Glutamatergic neuron (in vitro differentiated cells): Measurements from ENCODE around the gene TP53RK. TPM values are rescaled to one million over a fixed set of nuclear protein-coding genes. Genes with fewer than 3 reads are reported as not detected.
A peak's percentile ranks its signal among the peaks of the same experiment; 100 is the strongest.
"Not testable (repeated sequence)": the region's sequence is repeated elsewhere in the genome, so short reads cannot be mapped to it uniquely, and the experiment has no call there.

ENCODE experiments used
- DNase-seq: peaks from one replicate; pipeline ENCODE4 v3.0.0; 2022
- H3K27ac Mint-ChIP-seq: one replicate; pipeline ENCODE4 v1.8.0; 2020; ENCODE audit warnings: mild to moderate bottlenecking, mixed read lengths, inconsistent platforms; ENCODE audit not compliant: unreplicated experiment
- H3K27me3 Mint-ChIP-seq: one replicate; pipeline ENCODE4 v1.8.0; 2020; ENCODE audit warnings: mild to moderate bottlenecking, moderate library complexity, mixed read lengths, inconsistent platforms; ENCODE audit not compliant: unreplicated experiment
- H3K36me3 Mint-ChIP-seq: one replicate; pipeline ENCODE4 v1.8.0; 2020; ENCODE audit warnings: mild to moderate bottlenecking, mixed read lengths, inconsistent platforms; ENCODE audit not compliant: unreplicated experiment
- H3K4me1 Mint-ChIP-seq: one replicate; pipeline ENCODE4 v1.8.0; 2020; ENCODE audit warnings: mild to moderate bottlenecking, low read depth, mixed read lengths, inconsistent platforms; ENCODE audit not compliant: unreplicated experiment
- H3K4me3 Mint-ChIP-seq: one replicate; pipeline ENCODE4 v1.8.0; 2020; ENCODE audit warnings: mild to moderate bottlenecking, mixed read lengths, inconsistent platforms; ENCODE audit not compliant: unreplicated experiment
- H3K9me3 Mint-ChIP-seq: one replicate; pipeline ENCODE4 v1.8.0; 2020; ENCODE audit warnings: mild to moderate bottlenecking, moderate library complexity, mixed read lengths, inconsistent platforms; ENCODE audit not compliant: unreplicated experiment
- total RNA-seq: library from RNA; stranded (reverse); fragmentation: NEBNext Ultra II Directional; extraction: Animal tissue kit (Norgen Biotek cat#: 25700); gene quantifications from one replicate; pipeline ENCODE4 v1.2.1, GENCODE V29; 2021; ENCODE audit not compliant: unreplicated experiment
- TF ChIP-seq, protein P1 (sequence below): fragments of 200-600 bp; sonication (generic); IDR thresholded peaks from one replicate; pipeline ENCODE4 v1.5.0; 2021; ENCODE audit not compliant: partially characterized antibody, unreplicated experiment

The TP53RK gene
- total RNA-seq, 1 donor from 2014 or later, result 19.0 TPM

DNA sequence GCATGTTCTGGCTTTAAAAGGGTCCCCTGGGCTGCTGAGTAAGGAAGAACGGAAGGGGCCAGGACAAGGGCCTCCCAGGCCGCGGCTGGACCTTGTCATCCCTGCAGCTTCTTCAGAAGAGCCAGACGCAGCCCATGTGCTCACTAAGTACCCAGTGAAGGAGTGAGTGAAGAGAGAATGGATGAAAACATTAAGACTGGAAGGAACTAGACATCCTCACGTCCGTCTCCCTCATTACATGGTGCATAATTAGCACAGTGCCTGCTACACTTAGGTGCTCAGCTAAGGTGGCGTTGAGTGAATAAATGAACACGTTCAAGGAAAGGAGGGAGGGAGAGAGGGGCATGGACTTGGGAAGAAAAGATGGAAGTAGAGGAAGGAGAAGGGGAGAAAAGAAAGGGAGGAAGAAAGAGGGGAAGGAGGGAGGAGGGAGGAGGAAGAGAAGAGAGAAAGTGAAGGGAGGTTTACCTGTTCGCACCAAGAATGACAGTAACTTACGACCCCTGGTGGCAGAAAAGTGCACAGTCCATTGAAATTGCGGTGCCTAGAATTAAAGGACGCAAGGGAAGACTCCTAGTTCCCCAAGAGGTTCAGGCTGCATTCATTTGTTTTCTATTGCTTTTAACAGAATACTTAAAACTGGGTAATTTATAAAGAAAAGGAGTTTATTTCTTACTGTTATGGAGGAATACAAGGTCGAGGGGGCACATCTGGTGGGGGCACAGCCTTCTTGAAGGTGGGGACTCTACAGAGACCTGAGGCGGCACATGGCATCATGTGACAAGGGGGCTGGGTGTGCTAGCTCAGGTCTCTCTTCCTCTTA, 8.0 kb downstream of the TP53RK start:
- Mint-ChIP-seq H3K4me1 (peaks cover 24% of the 10 kb centered on the region), H3K27me3 (peaks cover 3% of the 10 kb centered on the region), H3K27ac (peak overlapping the region; percentile 16), H3K36me3 (no peaks in the 10 kb centered on the region), H3K9me3 (no peaks in the 10 kb centered on the region), H3K4me3 (no peak overlapping the region)
- TF ChIP-seq, protein P1, sequence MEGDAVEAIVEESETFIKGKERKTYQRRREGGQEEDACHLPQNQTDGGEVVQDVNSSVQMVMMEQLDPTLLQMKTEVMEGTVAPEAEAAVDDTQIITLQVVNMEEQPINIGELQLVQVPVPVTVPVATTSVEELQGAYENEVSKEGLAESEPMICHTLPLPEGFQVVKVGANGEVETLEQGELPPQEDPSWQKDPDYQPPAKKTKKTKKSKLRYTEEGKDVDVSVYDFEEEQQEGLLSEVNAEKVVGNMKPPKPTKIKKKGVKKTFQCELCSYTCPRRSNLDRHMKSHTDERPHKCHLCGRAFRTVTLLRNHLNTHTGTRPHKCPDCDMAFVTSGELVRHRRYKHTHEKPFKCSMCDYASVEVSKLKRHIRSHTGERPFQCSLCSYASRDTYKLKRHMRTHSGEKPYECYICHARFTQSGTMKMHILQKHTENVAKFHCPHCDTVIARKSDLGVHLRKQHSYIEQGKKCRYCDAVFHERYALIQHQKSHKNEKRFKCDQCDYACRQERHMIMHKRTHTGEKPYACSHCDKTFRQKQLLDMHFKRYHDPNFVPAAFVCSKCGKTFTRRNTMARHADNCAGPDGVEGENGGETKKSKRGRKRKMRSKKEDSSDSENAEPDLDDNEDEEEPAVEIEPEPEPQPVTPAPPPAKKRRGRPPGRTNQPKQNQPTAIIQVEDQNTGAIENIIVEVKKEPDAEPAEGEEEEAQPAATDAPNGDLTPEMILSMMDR, result peak; percentile 92
- DNase-seq, result peak; percentile 80

DNA sequence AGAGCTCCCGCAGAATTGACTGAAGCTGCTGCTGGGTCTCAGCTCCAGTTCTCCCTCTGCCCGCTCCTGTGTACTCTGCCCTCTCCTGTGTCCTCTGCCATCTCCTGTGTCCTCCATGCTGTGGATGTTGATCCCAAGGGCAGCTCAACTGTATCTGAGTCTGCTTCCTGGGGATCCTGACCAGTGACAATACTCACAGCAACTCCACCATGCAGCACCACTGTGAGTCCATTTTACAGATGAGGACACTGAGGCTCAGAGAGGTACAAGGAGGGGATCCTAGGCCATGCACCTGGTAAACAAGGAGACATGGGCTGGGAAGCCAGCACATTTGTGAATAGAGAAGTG, 8.6 kb downstream of the TP53RK start:
- Mint-ChIP-seq H3K4me1 (peaks cover 24% of the 10 kb centered on the region), H3K27me3 (peaks cover 3% of the 10 kb centered on the region)

DNA sequence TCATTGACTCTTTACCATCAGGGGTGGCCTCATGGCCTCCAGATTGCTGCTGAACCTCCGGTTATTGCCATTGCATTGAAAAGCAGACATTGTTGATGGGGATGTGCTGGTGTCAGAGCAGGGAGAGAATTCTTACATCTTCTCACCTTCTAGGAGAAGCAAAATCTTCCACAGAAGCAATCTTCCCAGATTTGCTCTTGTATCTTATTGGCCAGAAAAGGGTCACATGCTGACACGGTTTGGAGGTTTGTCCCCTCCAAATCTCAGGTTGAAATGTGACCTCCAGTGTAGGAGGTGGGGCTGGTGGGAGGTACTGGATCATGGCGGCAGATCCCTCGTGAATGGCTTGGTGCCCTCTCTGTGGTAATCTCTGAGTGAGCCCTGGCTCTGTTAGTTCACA, 10.7 kb downstream of the TP53RK start:
- no peak overlapping the region for H3K4me3 Mint-ChIP-seq
- peaks cover 27% of the 10 kb centered on the region for H3K4me1 Mint-ChIP-seq

More for the DNA sequence above, 8.6 kb downstream of the TP53RK start:
- no peaks in the 10 kb centered on the region for H3K9me3 Mint-ChIP-seq
- no peak overlapping the region for H3K4me3 Mint-ChIP-seq
- DNase-seq, result no peak
- H3K27ac Mint-ChIP-seq, result no peak overlapping the region
- no peaks in the 10 kb centered on the region for H3K36me3 Mint-ChIP-seq
- TF ChIP-seq, protein P1, result no peak

DNA sequence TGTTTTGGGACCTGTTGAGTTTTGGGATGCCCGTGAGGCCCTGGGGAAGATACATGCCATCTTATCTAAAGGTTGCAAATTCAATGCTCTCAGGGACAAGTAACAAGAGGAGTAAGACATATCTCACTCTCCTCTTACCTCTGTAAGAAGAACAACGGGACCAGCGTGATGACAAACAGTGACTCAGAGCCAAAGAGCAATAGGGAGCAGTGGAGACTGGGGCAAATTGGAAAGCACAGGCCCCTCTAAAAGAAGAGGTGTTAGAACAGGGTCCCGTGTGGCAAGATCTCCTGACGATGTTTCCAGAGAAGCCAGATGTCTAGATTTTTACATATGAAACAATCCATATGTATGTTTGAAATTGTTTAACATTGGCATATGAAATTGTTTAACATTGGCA, 11.6 kb downstream of the TP53RK start:
- Mint-ChIP-seq H3K27me3 (peaks cover 8% of the 10 kb centered on the region), H3K27ac (no peak overlapping the region), H3K4me1 (peaks cover 20% of the 10 kb centered on the region), H3K36me3 (peaks cover 10% of the 10 kb centered on the region), H3K4me3 (no peak overlapping the region), H3K9me3 (peaks cover 9% of the 10 kb centered on the region)
- no peak for DNase-seq
- TF ChIP-seq, protein P1, result no peak

More for the DNA sequence above, 10.7 kb downstream of the TP53RK start:
- DNase-seq, result no peak
- H3K27me3 Mint-ChIP-seq, result peaks cover 7% of the 10 kb centered on the region
- H3K36me3 Mint-ChIP-seq, result peaks cover 4% of the 10 kb centered on the region
- peaks cover 7% of the 10 kb centered on the region for H3K9me3 Mint-ChIP-seq
- TF ChIP-seq, protein P1, result no peak
- no peak overlapping the region for H3K27ac Mint-ChIP-seq

DNA sequence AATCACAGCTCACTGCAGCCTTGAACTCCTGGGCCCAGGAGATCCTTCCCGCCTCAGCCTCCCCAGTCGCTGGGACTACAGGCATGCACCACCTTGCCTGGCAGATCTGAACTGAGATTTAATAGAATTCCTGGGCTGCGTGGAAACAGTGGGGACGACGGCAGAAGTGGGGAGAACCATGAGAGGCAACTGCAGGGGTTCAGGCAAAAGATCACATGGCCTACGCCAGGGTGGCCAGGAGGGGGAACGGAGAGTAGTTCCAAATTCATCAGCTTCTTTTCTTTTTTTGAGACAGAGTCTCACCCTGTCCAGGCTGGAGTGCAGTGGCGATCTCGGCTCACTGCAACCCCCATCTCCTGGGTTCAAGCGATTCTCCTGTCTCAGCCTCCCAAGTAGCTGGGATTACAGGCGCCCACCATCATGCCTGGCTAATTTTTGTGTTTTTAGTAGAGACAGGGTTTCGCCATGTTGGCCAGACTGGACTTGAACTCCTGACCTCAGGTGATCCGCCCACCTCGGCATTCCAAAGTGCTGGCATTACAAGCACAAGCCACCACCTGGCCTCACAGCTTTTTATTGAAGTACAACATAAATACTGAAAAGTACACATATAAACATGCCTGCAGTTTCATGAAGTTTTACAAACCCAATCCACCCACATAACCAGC, 12.5 kb downstream of the TP53RK start:
- not testable (repeated sequence) for H3K9me3 Mint-ChIP-seq, H3K4me3 Mint-ChIP-seq, DNase-seq, H3K27me3 Mint-ChIP-seq, H3K27ac Mint-ChIP-seq
- Mint-ChIP-seq H3K4me1 (peaks cover 18% of the 10 kb centered on the region), H3K36me3 (peaks cover 12% of the 10 kb centered on the region)
